ENCODE results near the gene CETN3. TPM values are rescaled to one million over a fixed set of nuclear protein-coding genes. Genes with fewer than 3 reads are reported as not detected.

CETN3 gene
- total RNA-seq, 1 donor from 2014 or later = 8.2 TPM

DNA sequence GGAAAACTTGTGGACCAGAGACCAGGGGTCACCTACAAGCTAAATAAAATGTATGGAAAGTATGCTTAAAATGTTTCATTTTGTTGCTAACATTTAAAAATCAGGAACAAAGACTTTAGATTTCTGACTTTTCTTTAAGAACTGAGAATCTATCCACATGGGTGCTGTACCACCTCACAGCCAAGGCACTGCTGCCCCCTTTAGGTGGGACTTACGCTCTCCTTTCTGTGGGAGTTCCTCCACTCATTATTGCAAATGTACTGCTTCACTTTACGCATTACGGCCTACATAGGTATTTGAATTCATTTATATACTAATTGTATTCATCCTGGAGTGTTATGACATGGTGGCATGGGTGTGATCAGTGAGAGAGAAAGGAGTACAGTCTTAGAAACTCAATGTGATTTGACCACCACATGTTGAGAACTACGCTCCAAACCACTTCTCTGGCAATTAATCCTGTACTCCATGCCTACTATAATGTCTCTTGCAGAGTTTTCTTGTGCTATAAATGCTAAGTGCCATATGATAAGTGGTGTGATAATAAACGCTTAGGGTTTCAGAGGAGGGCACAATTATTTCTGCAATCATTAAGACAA lies 24.7 kb upstream of the CETN3 start:
- TF ChIP-seq, protein P1, sequence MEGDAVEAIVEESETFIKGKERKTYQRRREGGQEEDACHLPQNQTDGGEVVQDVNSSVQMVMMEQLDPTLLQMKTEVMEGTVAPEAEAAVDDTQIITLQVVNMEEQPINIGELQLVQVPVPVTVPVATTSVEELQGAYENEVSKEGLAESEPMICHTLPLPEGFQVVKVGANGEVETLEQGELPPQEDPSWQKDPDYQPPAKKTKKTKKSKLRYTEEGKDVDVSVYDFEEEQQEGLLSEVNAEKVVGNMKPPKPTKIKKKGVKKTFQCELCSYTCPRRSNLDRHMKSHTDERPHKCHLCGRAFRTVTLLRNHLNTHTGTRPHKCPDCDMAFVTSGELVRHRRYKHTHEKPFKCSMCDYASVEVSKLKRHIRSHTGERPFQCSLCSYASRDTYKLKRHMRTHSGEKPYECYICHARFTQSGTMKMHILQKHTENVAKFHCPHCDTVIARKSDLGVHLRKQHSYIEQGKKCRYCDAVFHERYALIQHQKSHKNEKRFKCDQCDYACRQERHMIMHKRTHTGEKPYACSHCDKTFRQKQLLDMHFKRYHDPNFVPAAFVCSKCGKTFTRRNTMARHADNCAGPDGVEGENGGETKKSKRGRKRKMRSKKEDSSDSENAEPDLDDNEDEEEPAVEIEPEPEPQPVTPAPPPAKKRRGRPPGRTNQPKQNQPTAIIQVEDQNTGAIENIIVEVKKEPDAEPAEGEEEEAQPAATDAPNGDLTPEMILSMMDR (IDR thresholded peaks at IDR 0.05; ENCODE audit: insufficient read depth, low read length, severe bottlenecking) = peak; percentile 47
- H3K27me3 ChIP-seq (ENCODE audit: control insufficient read depth, insufficient read depth, low read length) = peaks cover 1% of the 10 kb centered on the region
- DNase-seq (ENCODE audit: low read depth) = peak; percentile 30
- no peak overlapping the region for H3K4me3 ChIP-seq (ENCODE audit: low read depth, low read length)
- FAIRE-seq = no peak
- H3K36me3 ChIP-seq (ENCODE audit: control insufficient read depth, insufficient read depth, low read length) = no peaks in the 10 kb centered on the region

DNA sequence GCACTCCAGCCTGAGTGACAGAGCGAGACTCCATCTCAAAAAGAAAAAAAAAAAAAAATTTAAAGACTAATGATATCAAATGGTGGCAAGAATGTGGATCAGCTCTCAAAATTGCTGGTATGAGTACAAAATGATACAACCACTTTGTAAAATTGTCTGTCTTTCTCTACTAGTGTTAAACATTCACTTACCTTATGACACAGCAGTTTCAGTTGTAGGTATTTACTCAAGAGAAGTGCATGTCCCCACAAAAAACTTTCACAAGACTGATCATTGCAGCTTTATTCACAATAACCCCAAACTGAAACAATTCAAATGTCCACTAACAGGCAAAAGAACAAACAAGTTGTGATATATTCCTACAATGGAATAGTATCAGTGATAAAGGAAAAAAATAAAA lies 14.7 kb upstream of the CETN3 start:
- FAIRE-seq (no peak), DNase-seq (ENCODE audit: low read depth) (no peak)
- Histone ChIP-seq H3K27me3 (ENCODE audit: control insufficient read depth, insufficient read depth, low read length) (no peaks in the 10 kb centered on the region), H3K36me3 (ENCODE audit: control insufficient read depth, insufficient read depth, low read length) (no peaks in the 10 kb centered on the region), H3K4me3 (ENCODE audit: low read depth, low read length) (no peak overlapping the region)
- TF ChIP-seq, protein P1 (IDR thresholded peaks at IDR 0.05; ENCODE audit: insufficient read depth, low read length, severe bottlenecking) = no peak

GRCh38 chr5:90421136-90421535 lies 11.6 kb upstream of the CETN3 start:
- H3K27me3 ChIP-seq (ENCODE audit: control insufficient read depth, insufficient read depth, low read length) = no peaks in the 10 kb centered on the region
- H3K4me3 ChIP-seq (ENCODE audit: low read depth, low read length) = no peak overlapping the region
- TF ChIP-seq, protein P1 (IDR thresholded peaks at IDR 0.05; ENCODE audit: insufficient read depth, low read length, severe bottlenecking) = peak; percentile 41
- peak; percentile 23 for DNase-seq (ENCODE audit: low read depth)
- H3K36me3 ChIP-seq (ENCODE audit: control insufficient read depth, insufficient read depth, low read length) = no peaks in the 10 kb centered on the region
- no peak for FAIRE-seq

DNA sequence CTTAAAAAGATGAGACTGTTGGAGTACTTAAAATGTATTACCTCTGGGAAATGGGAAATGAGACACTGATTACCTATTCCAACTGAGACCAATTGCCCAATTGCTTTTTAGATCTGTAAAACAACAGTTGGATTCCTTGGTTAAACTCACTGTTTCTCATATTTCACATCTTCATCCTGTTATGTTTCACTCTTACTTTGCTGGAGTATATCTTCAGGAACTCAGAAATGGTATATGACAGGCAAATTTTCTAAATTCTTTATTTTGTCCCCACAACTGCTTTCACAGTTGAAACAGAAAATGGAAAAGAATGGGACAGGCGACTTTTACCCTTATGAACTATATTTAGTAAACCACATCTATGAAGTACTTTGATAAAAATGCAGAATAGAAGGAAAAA lies 8.7 kb upstream of the CETN3 start:
- Histone ChIP-seq H3K36me3 (ENCODE audit: control insufficient read depth, insufficient read depth, low read length) (no peaks in the 10 kb centered on the region), H3K4me3 (ENCODE audit: low read depth, low read length) (no peak overlapping the region), H3K27me3 (ENCODE audit: control insufficient read depth, insufficient read depth, low read length) (no peaks in the 10 kb centered on the region)
- DNase-seq (ENCODE audit: low read depth) = no peak
- FAIRE-seq = no peak
- TF ChIP-seq, protein P1 (IDR thresholded peaks at IDR 0.05; ENCODE audit: insufficient read depth, low read length, severe bottlenecking) = no peak

DNA sequence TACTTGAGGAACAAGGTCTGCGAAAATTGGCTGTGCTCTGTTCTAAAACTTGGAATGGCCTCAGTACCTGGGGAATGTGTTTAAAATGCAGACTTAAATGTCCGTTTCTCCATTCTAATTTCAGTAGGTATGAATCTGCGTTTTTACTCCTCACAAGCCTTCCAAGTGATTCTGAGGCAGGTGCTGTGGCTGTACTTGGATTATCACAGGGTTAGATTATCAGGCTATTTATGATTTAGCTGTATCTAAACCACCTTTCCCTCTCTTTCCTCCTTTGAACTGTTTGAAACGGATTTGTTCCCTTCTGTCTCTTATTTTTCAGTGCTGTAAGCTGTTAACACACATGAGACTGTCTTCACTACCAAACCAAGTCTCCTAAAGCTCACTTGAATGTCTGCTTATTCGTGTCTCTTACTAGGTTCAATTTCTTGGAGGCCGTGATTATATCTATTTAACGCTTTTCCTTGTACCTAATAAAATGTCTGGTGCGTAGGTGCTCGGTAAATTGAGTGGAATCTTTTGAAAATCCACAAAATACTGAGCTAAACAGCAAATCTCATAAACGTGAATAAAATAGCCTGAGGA lies 714 bp upstream of the CETN3 start:
- H3K36me3 ChIP-seq (ENCODE audit: control insufficient read depth, insufficient read depth, low read length) = no peaks in the 10 kb centered on the region
- FAIRE-seq = no peak
- TF ChIP-seq, protein P1 (IDR thresholded peaks at IDR 0.05; ENCODE audit: insufficient read depth, low read length, severe bottlenecking) = no peak
- no peak for DNase-seq (ENCODE audit: low read depth)
- no peaks in the 10 kb centered on the region for H3K27me3 ChIP-seq (ENCODE audit: control insufficient read depth, insufficient read depth, low read length)
- H3K4me3 ChIP-seq (ENCODE audit: low read depth, low read length) = peak overlapping the region; percentile 58

All from bronchial epithelial cell (primary cell).